ENCODE results near the gene SMOC2. TPM values are rescaled to one million over a fixed set of nuclear protein-coding genes. Genes with fewer than 3 reads are reported as not detected.

Gene SMOC2
- polyA plus RNA-seq, 1 of the 3 experiments (the other 2 are of a cell fraction): not detected

GRCh38 chr6:168637834-168638233 is 196.8 kb downstream of the SMOC2 start:
- Histone ChIP-seq H3K4me1 (ENCODE audit: control insufficient read depth in 1 of 2, insufficient read depth in 2 of 2, low read depth in 1 of 2, low read length in 1 of 2) (peaks cover 0 to 12% of the 10 kb centered on the region in 2 experiments; a peak in 1 of 4 replicates), H3K27ac (ENCODE audit: low read depth in 2 of 2, low read length in 1 of 2) (no peak overlapping the region), H3K27me3 (ENCODE audit: insufficient read depth) (no peaks in the 10 kb centered on the region), H3K79me2 (ENCODE audit: insufficient read depth) (no peaks in the 10 kb centered on the region), H2AFZ (ENCODE audit: low read depth) (no peak overlapping the region), H4K20me1 (ENCODE audit: insufficient read depth) (no peaks in the 10 kb centered on the region), H3K9me2 (no peaks in the 10 kb centered on the region), H3K4me2 (no peak overlapping the region), H3K9ac (no peak overlapping the region), H3K4me3 (ENCODE audit: low read depth in 2 of 2, low read length in 1 of 2) (no peak overlapping the region), H3F3A (replicated peaks; ENCODE audit: insufficient read depth) (no peaks in the 10 kb centered on the region), H3K36me3 (replicated peaks in 1 of 2; ENCODE audit: control insufficient read depth in 1 of 2, insufficient read depth in 2 of 2, low read length in 1 of 2) (no peaks in the 10 kb centered on the region), H3K9me3 (no peaks in the 10 kb centered on the region)
- no peak for DNase-seq
- ChIA-PET CTCF (interaction anchor here (1.5 kb wide), 1 partner anchor 11 kb away, joined by 5 read pairs; no protein-coding TSS in a partner anchor), POLR2A (no interaction called here)
- TF ChIP-seq, protein P1, sequence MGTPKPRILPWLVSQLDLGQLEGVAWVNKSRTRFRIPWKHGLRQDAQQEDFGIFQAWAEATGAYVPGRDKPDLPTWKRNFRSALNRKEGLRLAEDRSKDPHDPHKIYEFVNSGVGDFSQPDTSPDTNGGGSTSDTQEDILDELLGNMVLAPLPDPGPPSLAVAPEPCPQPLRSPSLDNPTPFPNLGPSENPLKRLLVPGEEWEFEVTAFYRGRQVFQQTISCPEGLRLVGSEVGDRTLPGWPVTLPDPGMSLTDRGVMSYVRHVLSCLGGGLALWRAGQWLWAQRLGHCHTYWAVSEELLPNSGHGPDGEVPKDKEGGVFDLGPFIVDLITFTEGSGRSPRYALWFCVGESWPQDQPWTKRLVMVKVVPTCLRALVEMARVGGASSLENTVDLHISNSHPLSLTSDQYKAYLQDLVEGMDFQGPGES (IDR thresholded peaks at IDR 0.05; ENCODE audit: low read depth, low read length): no peak
- WGBS (ENCODE audit: low lambda C conversion rate): 33% methylated on average over 5 of the region's 10 CpGs

GRCh38 chr6:168638468-168639271 is 197.7 kb downstream of the SMOC2 start:
- POLR2A ChIA-PET: no interaction called here
- H3K4me1 ChIP-seq (ENCODE audit: control insufficient read depth in 1 of 2, insufficient read depth in 2 of 2, low read depth in 1 of 2, low read length in 1 of 2): peaks cover 0 to 11% of the 10 kb centered on the region in 2 experiments; a peak in 1 of 4 replicates
- H3K4me3 ChIP-seq (ENCODE audit: low read depth in 2 of 2, low read length in 1 of 2): no peak overlapping the region
- H3F3A ChIP-seq (replicated peaks; ENCODE audit: insufficient read depth): no peaks in the 10 kb centered on the region
- H2AFZ ChIP-seq (ENCODE audit: low read depth): no peak overlapping the region
- TF ChIP-seq MEF2A (IDR thresholded peaks at IDR 0.05; ENCODE audit: borderline replicate concordance, low read depth) (no peak), FOXJ3 (CRISPR knock-in tag; IDR thresholded peaks at IDR 0.05) (no peak), EZH2phosphoT487 (IDR thresholded peaks at IDR 0.05; ENCODE audit: borderline replicate concordance, low read depth) (no peak), CHD2 (IDR thresholded peaks at IDR 0.05; ENCODE audit: low read length, partially characterized antibody) (no peak), TAF1 (IDR thresholded peaks at IDR 0.05; ENCODE audit: borderline replicate concordance, low read depth, low read length) (no peak), JUND (IDR thresholded peaks at IDR 0.05) (no peak), FOSL2 (IDR thresholded peaks at IDR 0.05; ENCODE audit: borderline replicate concordance, low read depth) (no peak), POLR2AphosphoS5 (IDR thresholded peaks at IDR 0.05; ENCODE audit: low read depth, low read length) (no peak), PBX3 (IDR thresholded peaks at IDR 0.05) (no peak), MXI1 (IDR thresholded peaks at IDR 0.05; ENCODE audit: low read depth, low read length) (no peak), SMC3 (IDR thresholded peaks at IDR 0.05; ENCODE audit: low read depth, low read length) (no peak)
- TF ChIP-seq, protein P2, sequence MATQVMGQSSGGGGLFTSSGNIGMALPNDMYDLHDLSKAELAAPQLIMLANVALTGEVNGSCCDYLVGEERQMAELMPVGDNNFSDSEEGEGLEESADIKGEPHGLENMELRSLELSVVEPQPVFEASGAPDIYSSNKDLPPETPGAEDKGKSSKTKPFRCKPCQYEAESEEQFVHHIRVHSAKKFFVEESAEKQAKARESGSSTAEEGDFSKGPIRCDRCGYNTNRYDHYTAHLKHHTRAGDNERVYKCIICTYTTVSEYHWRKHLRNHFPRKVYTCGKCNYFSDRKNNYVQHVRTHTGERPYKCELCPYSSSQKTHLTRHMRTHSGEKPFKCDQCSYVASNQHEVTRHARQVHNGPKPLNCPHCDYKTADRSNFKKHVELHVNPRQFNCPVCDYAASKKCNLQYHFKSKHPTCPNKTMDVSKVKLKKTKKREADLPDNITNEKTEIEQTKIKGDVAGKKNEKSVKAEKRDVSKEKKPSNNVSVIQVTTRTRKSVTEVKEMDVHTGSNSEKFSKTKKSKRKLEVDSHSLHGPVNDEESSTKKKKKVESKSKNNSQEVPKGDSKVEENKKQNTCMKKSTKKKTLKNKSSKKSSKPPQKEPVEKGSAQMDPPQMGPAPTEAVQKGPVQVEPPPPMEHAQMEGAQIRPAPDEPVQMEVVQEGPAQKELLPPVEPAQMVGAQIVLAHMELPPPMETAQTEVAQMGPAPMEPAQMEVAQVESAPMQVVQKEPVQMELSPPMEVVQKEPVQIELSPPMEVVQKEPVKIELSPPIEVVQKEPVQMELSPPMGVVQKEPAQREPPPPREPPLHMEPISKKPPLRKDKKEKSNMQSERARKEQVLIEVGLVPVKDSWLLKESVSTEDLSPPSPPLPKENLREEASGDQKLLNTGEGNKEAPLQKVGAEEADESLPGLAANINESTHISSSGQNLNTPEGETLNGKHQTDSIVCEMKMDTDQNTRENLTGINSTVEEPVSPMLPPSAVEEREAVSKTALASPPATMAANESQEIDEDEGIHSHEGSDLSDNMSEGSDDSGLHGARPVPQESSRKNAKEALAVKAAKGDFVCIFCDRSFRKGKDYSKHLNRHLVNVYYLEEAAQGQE (IDR thresholded peaks at IDR 0.05; ENCODE audit: low read depth, low read length): no peak
- TF ChIP-seq, protein P3, sequence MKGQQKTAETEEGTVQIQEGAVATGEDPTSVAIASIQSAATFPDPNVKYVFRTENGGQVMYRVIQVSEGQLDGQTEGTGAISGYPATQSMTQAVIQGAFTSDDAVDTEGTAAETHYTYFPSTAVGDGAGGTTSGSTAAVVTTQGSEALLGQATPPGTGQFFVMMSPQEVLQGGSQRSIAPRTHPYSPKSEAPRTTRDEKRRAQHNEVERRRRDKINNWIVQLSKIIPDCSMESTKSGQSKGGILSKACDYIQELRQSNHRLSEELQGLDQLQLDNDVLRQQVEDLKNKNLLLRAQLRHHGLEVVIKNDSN (IDR thresholded peaks at IDR 0.05; ENCODE audit: borderline replicate concordance, low read depth): no peak
- TF ChIP-seq, protein P4, sequence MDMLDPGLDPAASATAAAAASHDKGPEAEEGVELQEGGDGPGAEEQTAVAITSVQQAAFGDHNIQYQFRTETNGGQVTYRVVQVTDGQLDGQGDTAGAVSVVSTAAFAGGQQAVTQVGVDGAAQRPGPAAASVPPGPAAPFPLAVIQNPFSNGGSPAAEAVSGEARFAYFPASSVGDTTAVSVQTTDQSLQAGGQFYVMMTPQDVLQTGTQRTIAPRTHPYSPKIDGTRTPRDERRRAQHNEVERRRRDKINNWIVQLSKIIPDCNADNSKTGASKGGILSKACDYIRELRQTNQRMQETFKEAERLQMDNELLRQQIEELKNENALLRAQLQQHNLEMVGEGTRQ (IDR thresholded peaks at IDR 0.05; ENCODE audit: borderline replicate concordance, low read depth, low read length): no peak
- H3K27me3 ChIP-seq (ENCODE audit: insufficient read depth): no peaks in the 10 kb centered on the region
- no peak overlapping the region for H3K4me2 ChIP-seq
- CTCF ChIA-PET: no interaction called here
- H3K36me3 ChIP-seq (replicated peaks in 1 of 2; ENCODE audit: control insufficient read depth in 1 of 2, insufficient read depth in 2 of 2, low read length in 1 of 2): no peaks in the 10 kb centered on the region
- no peaks in the 10 kb centered on the region for H3K9me3 ChIP-seq
- no peaks in the 10 kb centered on the region for H3K9me2 ChIP-seq
- no peaks in the 10 kb centered on the region for H4K20me1 ChIP-seq (ENCODE audit: insufficient read depth)
- H3K27ac ChIP-seq (ENCODE audit: low read depth in 2 of 2, low read length in 1 of 2): no peak overlapping the region
- H3K79me2 ChIP-seq (ENCODE audit: insufficient read depth): no peaks in the 10 kb centered on the region
- WGBS (ENCODE audit: low lambda C conversion rate): 46% methylated on average over 22 of the region's 22 CpGs
- DNase-seq: no peak
- no peak overlapping the region for H3K9ac ChIP-seq
